ENCODE data around the gene IL1R2.

The IL1R2 gene

GRCh38 chr2:102053096-102053495 is 61.3 kb downstream of the IL1R2 start:
- TF ChIP-seq CTCF (IDR thresholded peaks at IDR 0.05; ENCODE audit: insufficient read depth, low read length): no peak
- TF ChIP-seq SPI1 (IDR thresholded peaks at IDR 0.05; ENCODE audit: borderline replicate concordance, low read depth): peak; percentile 77; the same call in 1 of the 2 replicates
- no peak for TF ChIP-seq GABPA (IDR thresholded peaks at IDR 0.05; ENCODE audit: low read depth)
- TF ChIP-seq, protein P1, sequence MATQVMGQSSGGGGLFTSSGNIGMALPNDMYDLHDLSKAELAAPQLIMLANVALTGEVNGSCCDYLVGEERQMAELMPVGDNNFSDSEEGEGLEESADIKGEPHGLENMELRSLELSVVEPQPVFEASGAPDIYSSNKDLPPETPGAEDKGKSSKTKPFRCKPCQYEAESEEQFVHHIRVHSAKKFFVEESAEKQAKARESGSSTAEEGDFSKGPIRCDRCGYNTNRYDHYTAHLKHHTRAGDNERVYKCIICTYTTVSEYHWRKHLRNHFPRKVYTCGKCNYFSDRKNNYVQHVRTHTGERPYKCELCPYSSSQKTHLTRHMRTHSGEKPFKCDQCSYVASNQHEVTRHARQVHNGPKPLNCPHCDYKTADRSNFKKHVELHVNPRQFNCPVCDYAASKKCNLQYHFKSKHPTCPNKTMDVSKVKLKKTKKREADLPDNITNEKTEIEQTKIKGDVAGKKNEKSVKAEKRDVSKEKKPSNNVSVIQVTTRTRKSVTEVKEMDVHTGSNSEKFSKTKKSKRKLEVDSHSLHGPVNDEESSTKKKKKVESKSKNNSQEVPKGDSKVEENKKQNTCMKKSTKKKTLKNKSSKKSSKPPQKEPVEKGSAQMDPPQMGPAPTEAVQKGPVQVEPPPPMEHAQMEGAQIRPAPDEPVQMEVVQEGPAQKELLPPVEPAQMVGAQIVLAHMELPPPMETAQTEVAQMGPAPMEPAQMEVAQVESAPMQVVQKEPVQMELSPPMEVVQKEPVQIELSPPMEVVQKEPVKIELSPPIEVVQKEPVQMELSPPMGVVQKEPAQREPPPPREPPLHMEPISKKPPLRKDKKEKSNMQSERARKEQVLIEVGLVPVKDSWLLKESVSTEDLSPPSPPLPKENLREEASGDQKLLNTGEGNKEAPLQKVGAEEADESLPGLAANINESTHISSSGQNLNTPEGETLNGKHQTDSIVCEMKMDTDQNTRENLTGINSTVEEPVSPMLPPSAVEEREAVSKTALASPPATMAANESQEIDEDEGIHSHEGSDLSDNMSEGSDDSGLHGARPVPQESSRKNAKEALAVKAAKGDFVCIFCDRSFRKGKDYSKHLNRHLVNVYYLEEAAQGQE (IDR thresholded peaks at IDR 0.05; ENCODE audit: insufficient replicate concordance, low read depth): no peak
- peak; percentile 53; the same call in 1 of the 2 replicates for TF ChIP-seq POLR2AphosphoS5 (IDR thresholded peaks at IDR 0.05; ENCODE audit: low read depth)
- DNase-seq (ENCODE audit: low read depth in 1 of 2, low spot score in 1 of 2): peak; percentile 63 to 77
- Histone ChIP-seq H3K27ac (replicated peaks) (peak overlapping the region; percentile 76), H3K27me3 (ENCODE audit: insufficient read depth, poor library complexity, severe bottlenecking) (no peaks in the 10 kb centered on the region), H3K4me3 (replicated peaks; ENCODE audit: insufficient read depth, low read length) (no peak overlapping the region)

- TF ChIP-seq, protein P1 (IDR thresholded peaks at IDR 0.05; ENCODE audit: insufficient replicate concordance, low read depth): no peak
- no peak for TF ChIP-seq GABPA (IDR thresholded peaks at IDR 0.05; ENCODE audit: low read depth)
- TF ChIP-seq CTCF (IDR thresholded peaks at IDR 0.05; ENCODE audit: insufficient read depth, low read length): no peak
- no peak for TF ChIP-seq SPI1 (IDR thresholded peaks at IDR 0.05; ENCODE audit: borderline replicate concordance, low read depth)
- TF ChIP-seq POLR2AphosphoS5 (IDR thresholded peaks at IDR 0.05; ENCODE audit: low read depth): no peak
- Histone ChIP-seq H3K27me3 (ENCODE audit: insufficient read depth, poor library complexity, severe bottlenecking) (no peaks in the 10 kb centered on the region), H3K4me3 (replicated peaks; ENCODE audit: insufficient read depth, low read length) (no peak overlapping the region), H3K27ac (replicated peaks) (no peak overlapping the region)
- DNase-seq (ENCODE audit: low read depth in 1 of 2, low spot score in 1 of 2): no peak
Measured at GRCh38 chr2:102055346-102055990, 63.7 kb downstream of the IL1R2 start.

GRCh38 chr2:102056079-102056581 is 64.4 kb downstream of the IL1R2 start:
- Histone ChIP-seq H3K4me3 (replicated peaks; ENCODE audit: insufficient read depth, low read length) (no peak overlapping the region), H3K27ac (replicated peaks) (no peak overlapping the region), H3K27me3 (ENCODE audit: insufficient read depth, poor library complexity, severe bottlenecking) (no peaks in the 10 kb centered on the region)
- DNase-seq (ENCODE audit: low read depth in 1 of 2, low spot score in 1 of 2): no peak
- TF ChIP-seq CTCF (IDR thresholded peaks at IDR 0.05; ENCODE audit: insufficient read depth, low read length) (no peak), SPI1 (IDR thresholded peaks at IDR 0.05; ENCODE audit: borderline replicate concordance, low read depth) (no peak), GABPA (IDR thresholded peaks at IDR 0.05; ENCODE audit: low read depth) (no peak)

Data from HL-60 (cell line).